Ishikawa (cell line): Measurements from ENCODE around the gene ARHGEF6.

ENCODE experiments used
- CEBPB ChIP-seq: IDR thresholded peaks from 2 replicates; pipeline ENCODE4 v1.6.1; 2012
- EGR1 ChIP-seq: IDR thresholded peaks from 2 replicates; pipeline ENCODE4 v1.6.1; 2012
- EP300 ChIP-seq: IDR thresholded peaks from 2 replicates; pipeline ENCODE4 v1.6.1; 2012; ENCODE audit warnings: borderline replicate concordance
- FOXM1 ChIP-seq: IDR thresholded peaks from 2 replicates; pipeline ENCODE4 v1.6.1; 2012; ENCODE audit warnings: low read depth, borderline replicate concordance
- MAX ChIP-seq: IDR thresholded peaks from 2 replicates; pipeline ENCODE4 v1.6.1; 2012
- NFIC ChIP-seq: IDR thresholded peaks from 2 replicates; pipeline ENCODE4 v1.6.1; 2012
- RAD21 ChIP-seq: IDR thresholded peaks from 2 replicates; pipeline ENCODE4 v1.6.1; 2012; ENCODE audit warnings: low read depth
- REST ChIP-seq: IDR thresholded peaks from 2 replicates; pipeline ENCODE4 v1.6.1; 2012; ENCODE audit warnings: low read depth, mild to moderate bottlenecking
- TCF12 ChIP-seq: IDR thresholded peaks from 2 replicates; pipeline ENCODE4 v1.6.1; 2012; ENCODE audit warnings: low read depth
- TEAD4 ChIP-seq: IDR thresholded peaks from 2 replicates; pipeline ENCODE4 v1.6.1; 2012
- USF1 ChIP-seq: IDR thresholded peaks from 2 replicates; pipeline ENCODE4 v1.6.1; 2012
- ZBTB7A ChIP-seq: IDR thresholded peaks from 2 replicates; pipeline ENCODE4 v1.6.1; 2012; ENCODE audit warnings: low read depth

- TF ChIP-seq CEBPB = no peak
- TF ChIP-seq ZBTB7A = no peak
- TF ChIP-seq RAD21 = no peak
- TF ChIP-seq FOXM1 = no peak
- TF ChIP-seq MAX = no peak
- no peak for TF ChIP-seq REST
- TF ChIP-seq TEAD4 = no peak
- no peak for TF ChIP-seq EP300
- TF ChIP-seq EGR1 = no peak
- TF ChIP-seq USF1 = no peak
- TF ChIP-seq TCF12 = no peak
- no peak for TF ChIP-seq NFIC
These were observed 122.6 kb downstream of the ARHGEF6 start for GRCh38 chrX:136658151-136658550.
